GM13977 (cell line): ENCODE results near the gene MYO10.
"Not testable (repeated sequence)": the region's sequence is repeated elsewhere in the genome, so short reads cannot be mapped to it uniquely, and the experiment has no call there.

Experiments used
- DNase-seq: peaks from one replicate; pipeline ENCODE4 v3.0.0; 2012; ENCODE audit warnings: low spot score
- CTCF ChIP-seq: IDR thresholded peaks from 2 replicates; pipeline ENCODE4 v1.5.1; 2012; ENCODE audit warnings: mild to moderate bottlenecking, control low read depth; ENCODE audit not compliant: insufficient read depth; ENCODE audit errors: extremely low read depth, missing control alignments
- in situ Hi-C: fragments of 300-500 bp; cut with MboI; formaldehyde crosslinking; loops from one replicate; pipeline ENCODE4 v1.12.0; 2022; ENCODE audit warnings: low sequenced_read_pairs, low pct_unique_long_range_greater_than_20kb, mixed read lengths, inconsistent platforms; ENCODE audit not compliant: unreplicated experiment

The MYO10 gene

GRCh38 chr5:16936150-16936988, at the start of gene MYO10:
MYO10 (minus strand) TSS chr5:16936288; CDS start chr5:16935808, 480 bp downstream.
- TF ChIP-seq CTCF: no peak
- DNase-seq: peak; percentile 80
- in situ Hi-C loops: no loop called here

GRCh38 chr5:16985304-16985703, 49.2 kb upstream of the MYO10 start:
- DNase-seq, in situ Hi-C loops: not testable (repeated sequence)

GRCh38 chr5:16983972-16984371, 47.9 kb upstream of the MYO10 start:
- TF ChIP-seq CTCF: no peak
- in situ Hi-C loops: no loop called here
- no peak for DNase-seq

- in situ Hi-C loops: no loop called here
- DNase-seq: no peak
- TF ChIP-seq CTCF: no peak
Observed at GRCh38 chr5:16983022-16983639, 47.0 kb upstream of the MYO10 start.

- in situ Hi-C loops: no loop called here
- TF ChIP-seq CTCF: no peak
- no peak for DNase-seq
Observed at GRCh38 chr5:16981700-16982099, 45.6 kb upstream of the MYO10 start.

GRCh38 chr5:16980983-16981382, 44.9 kb upstream of the MYO10 start:
- no peak for TF ChIP-seq CTCF
- in situ Hi-C loops: no loop called here
- DNase-seq: no peak

- in situ Hi-C loops: no loop called here
- no peak for DNase-seq
- no peak for TF ChIP-seq CTCF
Observed at GRCh38 chr5:16978296-16978695, 42.2 kb upstream of the MYO10 start.
